ENCODE data around the gene GNAT2.

GRCh38 chr1:109637446-109637845 lies 18.0 kb upstream of the GNAT2 start:
- TF ChIP-seq, protein P1, sequence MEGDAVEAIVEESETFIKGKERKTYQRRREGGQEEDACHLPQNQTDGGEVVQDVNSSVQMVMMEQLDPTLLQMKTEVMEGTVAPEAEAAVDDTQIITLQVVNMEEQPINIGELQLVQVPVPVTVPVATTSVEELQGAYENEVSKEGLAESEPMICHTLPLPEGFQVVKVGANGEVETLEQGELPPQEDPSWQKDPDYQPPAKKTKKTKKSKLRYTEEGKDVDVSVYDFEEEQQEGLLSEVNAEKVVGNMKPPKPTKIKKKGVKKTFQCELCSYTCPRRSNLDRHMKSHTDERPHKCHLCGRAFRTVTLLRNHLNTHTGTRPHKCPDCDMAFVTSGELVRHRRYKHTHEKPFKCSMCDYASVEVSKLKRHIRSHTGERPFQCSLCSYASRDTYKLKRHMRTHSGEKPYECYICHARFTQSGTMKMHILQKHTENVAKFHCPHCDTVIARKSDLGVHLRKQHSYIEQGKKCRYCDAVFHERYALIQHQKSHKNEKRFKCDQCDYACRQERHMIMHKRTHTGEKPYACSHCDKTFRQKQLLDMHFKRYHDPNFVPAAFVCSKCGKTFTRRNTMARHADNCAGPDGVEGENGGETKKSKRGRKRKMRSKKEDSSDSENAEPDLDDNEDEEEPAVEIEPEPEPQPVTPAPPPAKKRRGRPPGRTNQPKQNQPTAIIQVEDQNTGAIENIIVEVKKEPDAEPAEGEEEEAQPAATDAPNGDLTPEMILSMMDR (IDR thresholded peaks at IDR 0.05): no peak
- TF ChIP-seq POLR2A (IDR thresholded peaks at IDR 0.05): no peak
- TF ChIP-seq POLR2AphosphoS5 (IDR thresholded peaks at IDR 0.05): no peak
